Stimulated activated CD8-positive, alpha-beta memory T cell treated with anti-CD3 and anti-CD28 coated beads, Interleukin-15, amount 100 ng/mL, for 1 hour (primary cell): ENCODE results near the gene SOX6.
"Not testable (repeated sequence)": the region's sequence is repeated elsewhere in the genome, so short reads cannot be mapped to it uniquely, and the experiment has no call there.

Experiments used
- DNase-seq: peaks from one replicate; pipeline ENCODE4 v3.0.0-alpha.2; 2020; ENCODE audit warnings: low read depth

The SOX6 gene

DNA sequence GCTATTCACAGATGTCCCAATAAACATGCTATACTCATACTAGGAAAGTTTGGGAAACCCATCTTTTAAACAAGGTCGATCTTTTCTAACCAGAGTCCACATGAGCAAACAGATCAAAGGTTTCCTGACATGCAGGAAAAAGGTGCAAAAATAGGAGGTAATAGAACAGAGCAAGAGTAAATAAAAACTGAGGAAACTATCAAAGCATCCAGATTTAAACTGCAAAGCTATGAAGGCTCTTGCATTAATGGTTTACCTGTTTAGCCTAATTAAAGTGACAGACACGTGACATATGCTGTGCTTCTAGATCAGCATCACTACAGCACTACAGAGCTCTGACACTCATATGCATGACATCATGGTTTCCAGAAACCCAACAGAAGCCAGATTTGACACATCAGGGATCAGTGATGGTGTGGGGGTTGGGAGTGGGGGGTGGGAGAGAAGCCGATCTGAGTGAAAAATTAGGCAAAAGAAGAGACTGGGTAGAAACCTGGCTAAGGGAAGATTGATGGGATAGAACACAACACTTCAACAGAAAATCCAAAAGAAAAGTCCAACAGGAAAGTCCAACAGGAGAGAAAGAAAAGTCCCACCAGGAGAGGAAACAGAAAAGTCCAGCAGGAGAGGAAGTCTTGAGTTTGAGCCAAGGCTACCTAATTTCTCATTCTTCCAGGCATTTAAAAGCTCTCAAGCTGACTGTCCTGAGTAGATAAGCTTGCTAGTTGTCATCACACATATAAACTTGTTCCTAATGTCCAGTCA is 262.3 kb downstream of the SOX6 start:
- no peak for DNase-seq

GRCh38 chr11:16091862-16092261 is 264.5 kb downstream of the SOX6 start:
- DNase-seq, result no peak

DNA sequence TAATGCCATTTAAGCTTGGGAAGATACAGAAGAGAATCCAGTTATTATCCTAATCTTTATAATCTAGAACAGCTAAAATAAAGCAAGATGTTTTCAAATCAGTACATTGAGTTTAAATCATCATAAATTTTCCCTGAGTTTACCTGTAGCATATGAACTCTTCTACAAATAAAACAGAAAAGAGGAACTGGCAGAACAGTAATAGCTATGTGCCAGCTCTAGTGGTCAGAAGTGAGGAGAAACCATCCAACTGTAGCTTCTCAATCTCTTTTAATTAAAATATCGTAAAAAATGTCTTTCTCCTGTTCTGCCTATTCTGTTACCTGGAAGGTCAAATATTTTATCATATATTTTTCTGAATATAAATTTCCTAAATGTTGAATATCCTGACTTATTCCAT is 266.9 kb downstream of the SOX6 start:
- no peak for DNase-seq

DNA sequence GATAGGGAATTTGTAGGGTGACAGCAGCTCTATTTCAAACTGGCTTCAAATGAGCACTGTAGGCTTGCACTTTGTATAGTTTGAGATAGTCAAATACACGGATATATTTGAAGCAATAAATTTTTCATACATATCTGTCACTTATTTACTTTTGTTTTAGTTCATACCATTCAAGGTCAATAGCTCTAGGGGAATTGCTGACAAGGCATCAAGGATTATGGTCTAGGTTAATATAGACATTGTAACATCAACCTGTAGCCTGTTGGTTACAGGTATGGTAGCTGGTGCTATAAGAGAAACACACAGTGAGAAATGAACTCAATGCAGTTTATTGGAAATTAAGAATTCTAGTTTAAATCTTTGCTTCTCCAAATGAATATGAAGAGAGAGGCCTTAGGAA is 267.6 kb downstream of the SOX6 start:
- DNase-seq, result no peak

GRCh38 chr11:16087886-16088285 is 268.5 kb downstream of the SOX6 start:
- DNase-seq, result no peak

DNA sequence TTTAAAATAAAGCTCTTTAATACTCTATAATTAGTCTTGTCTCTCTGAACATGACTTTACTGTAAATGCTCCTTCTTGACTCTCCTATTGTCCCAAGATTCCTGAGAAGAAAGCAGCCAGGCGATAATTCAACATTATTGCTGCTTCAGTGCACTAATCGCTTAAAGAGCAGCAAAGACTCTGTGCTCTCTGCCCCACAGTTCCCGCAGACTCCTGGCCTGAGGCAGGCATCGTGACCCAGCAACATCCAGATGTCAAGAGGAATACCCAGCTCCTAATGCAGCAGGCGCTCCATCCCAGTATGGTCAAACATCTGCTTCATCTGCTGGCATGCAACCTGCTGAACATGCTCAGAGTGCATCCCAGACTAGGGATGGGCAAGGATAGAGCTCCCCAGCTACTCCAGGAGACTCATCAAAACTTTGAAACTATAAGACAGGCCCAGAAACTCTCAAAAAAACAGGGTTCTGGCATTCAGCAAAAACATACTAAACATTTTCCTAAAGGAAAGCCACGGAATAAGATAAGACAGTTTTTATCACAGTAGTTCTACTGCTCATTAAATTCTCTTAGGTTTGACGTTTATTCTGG is 270.0 kb downstream of the SOX6 start:
- DNase-seq, result no peak

- no peak for DNase-seq
These were observed 274.0 kb downstream of the SOX6 start for GRCh38 chr11:16082095-16083055.

GRCh38 chr11:16081382-16082094 is 274.8 kb downstream of the SOX6 start:
- no peak for DNase-seq

- no peak for DNase-seq
These were observed 275.5 kb downstream of the SOX6 start for GRCh38 chr11:16080688-16081381.

- no peak for DNase-seq
These were observed 277.4 kb downstream of the SOX6 start for GRCh38 chr11:16078936-16079335.

- no peak for DNase-seq
These were observed 285.8 kb downstream of the SOX6 start for GRCh38 chr11:16070573-16070972.

DNA sequence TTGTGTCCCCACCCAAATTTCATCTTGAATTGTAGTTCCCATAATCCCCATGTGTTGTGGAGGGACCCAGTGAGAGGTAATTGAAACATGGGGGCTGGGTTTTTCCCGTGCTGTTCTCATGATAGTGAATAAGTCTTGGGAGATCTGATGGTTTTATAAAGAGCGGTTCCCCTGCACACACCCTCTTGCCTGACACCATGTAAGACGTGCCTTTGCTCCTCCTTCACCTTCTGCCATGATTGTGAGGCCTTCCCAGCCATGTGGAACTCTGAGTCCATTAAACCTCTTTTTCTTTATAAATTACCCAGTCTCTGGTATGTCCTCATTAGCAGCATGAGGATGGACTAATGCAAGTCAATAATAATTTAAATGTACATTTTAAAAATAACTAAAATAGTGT is 289.1 kb downstream of the SOX6 start:
- DNase-seq, result not testable (repeated sequence)

DNA sequence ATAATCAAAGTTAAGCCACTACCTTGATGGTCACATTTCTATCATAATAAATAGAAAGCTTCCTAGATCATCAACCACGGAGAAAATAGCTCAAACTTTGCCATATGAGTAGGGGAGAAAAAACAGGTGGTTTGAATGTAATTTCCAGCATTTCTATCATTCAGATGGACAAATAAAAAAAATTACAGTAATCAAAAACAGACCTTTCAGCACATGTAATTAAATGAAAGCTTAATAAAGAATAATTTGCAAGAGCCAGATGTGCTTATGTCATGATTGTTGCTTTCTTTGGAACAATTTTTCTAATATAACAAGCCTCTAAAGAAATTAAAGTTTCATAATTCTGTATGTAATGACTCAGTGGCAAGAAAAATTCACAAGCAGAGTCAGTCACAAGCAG is 297.0 kb downstream of the SOX6 start:
- no peak for DNase-seq

DNA sequence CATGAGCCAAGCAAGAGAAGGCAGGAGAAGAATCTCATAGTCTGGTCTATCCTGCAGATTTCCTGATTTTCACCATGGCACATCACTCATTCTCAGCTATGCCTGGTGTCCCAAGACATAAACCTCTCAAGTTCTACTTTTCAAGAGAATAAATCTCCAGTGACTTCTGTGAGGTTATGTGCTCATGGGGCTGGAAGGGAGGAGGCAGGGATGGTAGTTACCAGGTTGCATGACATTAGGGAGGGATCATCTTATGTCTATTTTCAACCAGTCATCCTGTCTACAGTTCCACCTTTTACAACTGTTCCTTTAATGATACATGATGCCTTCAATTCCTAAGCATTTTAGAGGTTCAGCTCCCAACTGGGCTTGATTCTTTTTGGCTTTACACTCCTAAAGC is 297.7 kb downstream of the SOX6 start:
- no peak for DNase-seq

GRCh38 chr11:16052750-16053149 is 303.6 kb downstream of the SOX6 start:
- no peak for DNase-seq

DNA sequence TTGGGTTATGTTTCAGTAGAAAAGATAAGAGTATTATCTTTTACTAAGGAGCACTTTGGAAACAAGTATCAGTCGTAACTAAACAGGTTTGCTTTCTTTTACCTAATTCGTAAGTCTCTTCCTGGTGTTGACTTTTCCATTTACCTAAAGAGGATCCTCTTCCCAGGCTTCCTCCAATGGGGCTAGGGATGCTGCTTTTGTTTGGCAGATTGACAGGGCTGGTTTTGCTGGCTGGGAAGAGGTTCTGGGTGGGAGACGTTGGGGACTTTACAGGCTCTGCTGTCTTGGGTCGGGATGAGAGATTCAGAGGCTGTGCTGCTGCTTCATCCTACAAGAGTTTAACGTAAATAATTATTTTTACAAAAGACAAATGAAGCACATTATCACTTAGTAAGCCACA is 306.7 kb downstream of the SOX6 start:
- DNase-seq, result no peak

GRCh38 chr11:16047073-16047472 is 309.3 kb downstream of the SOX6 start:
- no peak for DNase-seq

GRCh38 chr11:16043617-16044016 is 312.7 kb downstream of the SOX6 start:
- no peak for DNase-seq

DNA sequence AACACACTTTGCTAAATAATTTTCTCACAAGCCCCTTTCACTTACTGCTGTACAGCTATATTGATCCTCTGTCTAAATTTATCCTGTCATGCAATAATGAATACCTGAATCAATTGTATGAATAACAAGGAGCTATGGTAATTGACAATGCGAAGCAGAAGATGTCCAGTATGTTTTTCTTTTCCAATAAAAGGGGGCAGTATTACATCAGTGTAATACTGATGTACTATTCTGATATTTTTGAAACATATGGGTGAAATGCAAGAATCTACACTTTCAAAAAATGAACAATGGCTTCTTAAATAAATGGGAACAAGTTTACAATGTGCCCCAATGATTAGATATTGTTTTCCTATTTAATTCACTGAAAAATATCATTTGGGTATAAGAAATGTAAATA is 315.1 kb downstream of the SOX6 start:
- DNase-seq, result no peak

GRCh38 chr11:16040151-16040550 is 316.2 kb downstream of the SOX6 start:
- no peak for DNase-seq

GRCh38 chr11:16037179-16037578 is 319.2 kb downstream of the SOX6 start:
- no peak for DNase-seq

GRCh38 chr11:16036218-16036617 is 320.1 kb downstream of the SOX6 start:
- no peak for DNase-seq
